RWPE2 (cell line): ENCODE measurements around the gene WIPI1.
"Not testable (repeated sequence)": the region's sequence is repeated elsewhere in the genome, so short reads cannot be mapped to it uniquely, and the experiment has no call there.

Source experiments
- ATAC-seq: fragments of 200-7000 bp; cut with Tn5 transposase; 3 replicates; pipeline ENCODE4 v1.9.1; 2021; ENCODE audit warnings: low read depth
- DNase-seq: peaks from one replicate; pipeline ENCODE4 v3.0.0-alpha.2; 2020; ENCODE audit warnings: low spot score
- H3K27ac ChIP-seq: fragments of 450-650 bp; 2 replicates; pipeline ENCODE4 v1.5.1; 2017; ENCODE audit warnings: mild to moderate bottlenecking; ENCODE audit not compliant: poor library complexity, severe bottlenecking
- H3K27me3 ChIP-seq: fragments of 250-450 bp; sonication (Bioruptor Pico); 2 replicates; pipeline ENCODE4 v1.5.1; 2021; ENCODE audit warnings: mild to moderate bottlenecking, moderate library complexity; ENCODE audit not compliant: insufficient read depth, poor library complexity, severe bottlenecking
- H3K36me3 ChIP-seq: fragments of 250-450 bp; sonication (Bioruptor Pico); 2 replicates; pipeline ENCODE4 v1.5.1; 2020; ENCODE audit warnings: low read depth, mild to moderate bottlenecking, moderate library complexity
- H3K4me1 ChIP-seq: fragments of 250-450 bp; sonication (Bioruptor Pico); 2 replicates; pipeline ENCODE4 v1.5.1; 2021; ENCODE audit warnings: mild to moderate bottlenecking, moderate library complexity; ENCODE audit not compliant: insufficient read depth, poor library complexity, severe bottlenecking
- H3K4me3 ChIP-seq: fragments of 250-450 bp; sonication (Bioruptor Pico); 2 replicates; pipeline ENCODE4 v1.5.1; 2021; ENCODE audit warnings: mild to moderate bottlenecking, moderate library complexity; ENCODE audit not compliant: severe bottlenecking
- H3K9me3 ChIP-seq: fragments of 250-450 bp; sonication (Bioruptor Pico); 2 replicates; pipeline ENCODE4 v1.5.1; 2021; ENCODE audit warnings: mild to moderate bottlenecking, moderate library complexity; ENCODE audit not compliant: severe bottlenecking
- TF ChIP-seq, protein P1 (sequence below): fragments of 450-650 bp; IDR thresholded peaks from one replicate; pipeline ENCODE4 v1.5.1; 2017; ENCODE audit warnings: mild to moderate bottlenecking, moderate library complexity; ENCODE audit not compliant: poor library complexity, severe bottlenecking

WIPI1 gene

GRCh38 chr17:68498479-68499326, 41.4 kb upstream of the WIPI1 start:
- Histone ChIP-seq H3K27me3 (no peaks in the 10 kb centered on the region), H3K4me1 (no peaks in the 10 kb centered on the region), H3K4me3 (no peak overlapping the region), H3K36me3 (no peaks in the 10 kb centered on the region), H3K9me3 (no peaks in the 10 kb centered on the region), H3K27ac (no peak overlapping the region)
- DNase-seq (no peak), ATAC-seq (no peak; the same call in 2 of the 3 replicates)
- TF ChIP-seq, protein P1, sequence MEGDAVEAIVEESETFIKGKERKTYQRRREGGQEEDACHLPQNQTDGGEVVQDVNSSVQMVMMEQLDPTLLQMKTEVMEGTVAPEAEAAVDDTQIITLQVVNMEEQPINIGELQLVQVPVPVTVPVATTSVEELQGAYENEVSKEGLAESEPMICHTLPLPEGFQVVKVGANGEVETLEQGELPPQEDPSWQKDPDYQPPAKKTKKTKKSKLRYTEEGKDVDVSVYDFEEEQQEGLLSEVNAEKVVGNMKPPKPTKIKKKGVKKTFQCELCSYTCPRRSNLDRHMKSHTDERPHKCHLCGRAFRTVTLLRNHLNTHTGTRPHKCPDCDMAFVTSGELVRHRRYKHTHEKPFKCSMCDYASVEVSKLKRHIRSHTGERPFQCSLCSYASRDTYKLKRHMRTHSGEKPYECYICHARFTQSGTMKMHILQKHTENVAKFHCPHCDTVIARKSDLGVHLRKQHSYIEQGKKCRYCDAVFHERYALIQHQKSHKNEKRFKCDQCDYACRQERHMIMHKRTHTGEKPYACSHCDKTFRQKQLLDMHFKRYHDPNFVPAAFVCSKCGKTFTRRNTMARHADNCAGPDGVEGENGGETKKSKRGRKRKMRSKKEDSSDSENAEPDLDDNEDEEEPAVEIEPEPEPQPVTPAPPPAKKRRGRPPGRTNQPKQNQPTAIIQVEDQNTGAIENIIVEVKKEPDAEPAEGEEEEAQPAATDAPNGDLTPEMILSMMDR = no peak

GRCh38 chr17:68497885-68498319, 40.6 kb upstream of the WIPI1 start:
- Histone ChIP-seq H3K27me3 (no peaks in the 10 kb centered on the region), H3K27ac (no peak overlapping the region), H3K4me3 (no peak overlapping the region), H3K4me1 (no peaks in the 10 kb centered on the region), H3K36me3 (no peaks in the 10 kb centered on the region), H3K9me3 (no peaks in the 10 kb centered on the region)
- TF ChIP-seq, protein P1 = no peak
- DNase-seq (no peak), ATAC-seq (no peak)

GRCh38 chr17:68495081-68495480, 37.8 kb upstream of the WIPI1 start:
- Histone ChIP-seq H3K36me3 (no peaks in the 10 kb centered on the region), H3K9me3 (no peaks in the 10 kb centered on the region), H3K27ac (no peak overlapping the region), H3K4me1 (no peaks in the 10 kb centered on the region), H3K4me3 (no peak overlapping the region), H3K27me3 (no peaks in the 10 kb centered on the region)
- ATAC-seq = no peak
- TF ChIP-seq, protein P1 = no peak
- DNase-seq = no peak

DNA sequence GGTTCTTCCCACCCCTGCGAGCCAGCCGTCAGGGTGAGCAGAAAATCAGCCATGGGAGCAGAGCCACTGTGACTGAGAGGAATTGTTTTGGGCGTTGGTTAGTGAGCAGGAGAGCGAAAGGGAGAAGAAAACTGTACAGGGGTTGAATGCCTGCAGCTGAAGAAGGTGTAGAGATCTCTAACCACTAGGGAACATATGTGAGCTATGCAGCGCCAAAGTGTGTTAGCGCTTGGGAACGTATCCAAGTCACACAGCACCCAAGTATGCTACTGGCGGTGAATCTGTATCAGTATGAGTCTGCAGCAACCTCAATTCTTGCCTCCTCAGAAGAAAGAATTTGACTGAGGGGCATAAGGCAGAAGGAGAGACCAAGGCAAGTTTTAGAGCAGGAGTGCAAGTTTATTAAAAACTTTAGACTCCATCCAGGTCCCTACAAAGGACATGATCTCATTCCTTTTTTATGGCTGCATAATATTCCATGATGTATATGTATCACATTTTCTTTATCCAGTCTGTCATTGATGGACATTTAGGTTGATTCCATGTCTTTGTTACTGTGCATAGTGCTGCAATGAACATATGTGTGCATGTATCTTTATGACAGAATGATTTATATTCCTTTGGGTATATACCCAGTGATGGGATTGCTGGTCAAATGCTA, 35.2 kb upstream of the WIPI1 start:
- not testable (repeated sequence) for DNase-seq, H3K4me3 ChIP-seq, H3K27ac ChIP-seq, H3K27me3 ChIP-seq, H3K36me3 ChIP-seq, H3K4me1 ChIP-seq, H3K9me3 ChIP-seq, ATAC-seq

DNA sequence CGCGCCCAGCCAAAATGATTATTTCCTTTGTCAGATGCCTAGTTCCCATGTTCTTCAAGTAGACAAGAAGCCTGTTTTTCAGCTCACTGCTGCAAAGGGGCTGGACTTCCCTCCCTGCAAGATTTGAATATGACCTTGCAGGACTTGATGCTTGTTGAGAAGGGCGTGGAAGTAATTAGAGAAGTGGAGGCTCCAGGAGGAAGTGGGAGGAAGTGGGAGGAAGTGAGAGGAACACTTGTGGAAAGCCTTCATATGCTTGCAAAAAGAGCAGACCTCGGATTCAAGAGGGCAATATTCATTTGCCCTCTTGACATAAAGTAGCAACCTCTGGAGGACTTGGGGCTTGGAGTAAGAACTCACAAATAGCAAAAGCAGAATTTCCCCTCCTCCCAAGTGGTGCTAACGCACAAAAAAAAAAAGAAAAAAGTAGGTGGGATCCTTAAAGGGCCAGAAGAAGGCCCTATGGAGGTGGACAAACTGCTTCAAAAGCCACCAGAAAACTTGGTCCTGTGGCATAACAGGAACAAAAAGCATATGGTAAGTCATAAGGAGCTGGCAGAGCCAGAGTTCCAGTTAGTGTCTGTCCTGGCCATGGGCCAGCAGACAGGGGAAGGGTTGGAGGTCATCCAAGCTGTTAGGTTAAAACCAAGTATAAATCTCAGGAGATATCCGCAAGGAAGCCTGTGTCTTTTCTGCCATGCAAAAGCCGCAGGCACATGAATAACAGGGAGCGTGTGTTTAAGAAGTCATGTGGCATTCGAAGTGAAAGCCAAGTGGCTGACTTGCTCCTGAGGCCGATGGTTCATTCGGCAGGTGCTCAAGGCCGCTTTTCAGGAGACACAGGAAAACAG, 34.3 kb upstream of the WIPI1 start:
- H3K9me3 ChIP-seq = no peaks in the 10 kb centered on the region
- DNase-seq (no peak), ATAC-seq (no peak)
- H3K27ac ChIP-seq = no peak overlapping the region
- H3K36me3 ChIP-seq = no peaks in the 10 kb centered on the region
- H3K4me3 ChIP-seq = no peak overlapping the region
- no peaks in the 10 kb centered on the region for H3K4me1 ChIP-seq
- H3K27me3 ChIP-seq = no peaks in the 10 kb centered on the region
- TF ChIP-seq, protein P1 = no peak
